ENCODE data around the gene CNIH1. TPM values are rescaled to one million over a fixed set of nuclear protein-coding genes. Genes with fewer than 3 reads are reported as not detected.
"Not testable (repeated sequence)": the region's sequence is repeated elsewhere in the genome, so short reads cannot be mapped to it uniquely, and the experiment has no call there.

The CNIH1 gene
- total RNA-seq, 1 experiment from 2014 or later, result 80.7 TPM

DNA sequence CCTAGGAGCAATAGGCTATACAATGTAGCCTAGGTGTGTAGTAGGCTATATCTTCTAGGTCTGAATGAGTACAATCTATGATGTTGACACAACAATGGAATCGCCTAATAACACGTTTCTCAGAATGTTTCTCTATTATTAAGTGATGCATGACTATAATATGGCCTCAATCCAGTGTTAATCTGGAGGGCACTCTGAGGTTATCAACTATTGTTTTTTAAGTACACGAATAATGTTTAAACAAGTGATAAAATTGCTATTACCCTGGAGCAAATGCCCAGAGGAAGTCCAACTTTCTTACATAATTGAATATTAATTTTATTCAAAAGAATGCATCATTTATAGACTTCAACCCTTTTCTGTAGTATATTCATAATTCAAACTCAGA, 16.4 kb upstream of the CNIH1 start:
- ChIA-PET POLR2A (no interaction called here), CTCF (no interaction called here)
- DNase-seq (ENCODE audit: low spot score), result no peak
- TF ChIP-seq, protein P1, sequence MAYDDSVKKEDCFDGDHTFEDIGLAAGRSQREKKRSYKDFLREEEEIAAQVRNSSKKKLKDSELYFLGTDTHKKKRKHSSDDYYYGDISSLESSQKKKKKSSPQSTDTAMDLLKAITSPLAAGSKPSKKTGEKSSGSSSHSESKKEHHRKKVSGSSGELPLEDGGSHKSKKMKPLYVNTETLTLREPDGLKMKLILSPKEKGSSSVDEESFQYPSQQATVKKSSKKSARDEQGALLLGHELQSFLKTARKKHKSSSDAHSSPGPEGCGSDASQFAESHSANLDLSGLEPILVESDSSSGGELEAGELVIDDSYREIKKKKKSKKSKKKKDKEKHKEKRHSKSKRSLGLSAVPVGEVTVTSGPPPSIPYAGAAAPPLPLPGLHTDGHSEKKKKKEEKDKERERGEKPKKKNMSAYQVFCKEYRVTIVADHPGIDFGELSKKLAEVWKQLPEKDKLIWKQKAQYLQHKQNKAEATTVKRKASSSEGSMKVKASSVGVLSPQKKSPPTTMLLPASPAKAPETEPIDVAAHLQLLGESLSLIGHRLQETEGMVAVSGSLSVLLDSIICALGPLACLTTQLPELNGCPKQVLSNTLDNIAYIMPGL (CRISPR knock-in tag; IDR thresholded peaks at IDR 0.05), result no peak
- no peak for TF ChIP-seq NR3C1 (CRISPR knock-in tag; conservative IDR thresholded peaks at IDR 0.05; ENCODE audit: low read depth)
- TF ChIP-seq IRF2 (CRISPR knock-in tag; IDR thresholded peaks at IDR 0.05; ENCODE audit: borderline replicate concordance, low read depth), result no peak
- no peak for TF ChIP-seq NFYB (CRISPR knock-in tag; conservative IDR thresholded peaks at IDR 0.05; ENCODE audit: low read depth)
- TF ChIP-seq, protein P2, sequence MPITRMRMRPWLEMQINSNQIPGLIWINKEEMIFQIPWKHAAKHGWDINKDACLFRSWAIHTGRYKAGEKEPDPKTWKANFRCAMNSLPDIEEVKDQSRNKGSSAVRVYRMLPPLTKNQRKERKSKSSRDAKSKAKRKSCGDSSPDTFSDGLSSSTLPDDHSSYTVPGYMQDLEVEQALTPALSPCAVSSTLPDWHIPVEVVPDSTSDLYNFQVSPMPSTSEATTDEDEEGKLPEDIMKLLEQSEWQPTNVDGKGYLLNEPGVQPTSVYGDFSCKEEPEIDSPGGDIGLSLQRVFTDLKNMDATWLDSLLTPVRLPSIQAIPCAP (CRISPR knock-in tag; IDR thresholded peaks at IDR 0.05), result no peak
- TF ChIP-seq, protein P3, sequence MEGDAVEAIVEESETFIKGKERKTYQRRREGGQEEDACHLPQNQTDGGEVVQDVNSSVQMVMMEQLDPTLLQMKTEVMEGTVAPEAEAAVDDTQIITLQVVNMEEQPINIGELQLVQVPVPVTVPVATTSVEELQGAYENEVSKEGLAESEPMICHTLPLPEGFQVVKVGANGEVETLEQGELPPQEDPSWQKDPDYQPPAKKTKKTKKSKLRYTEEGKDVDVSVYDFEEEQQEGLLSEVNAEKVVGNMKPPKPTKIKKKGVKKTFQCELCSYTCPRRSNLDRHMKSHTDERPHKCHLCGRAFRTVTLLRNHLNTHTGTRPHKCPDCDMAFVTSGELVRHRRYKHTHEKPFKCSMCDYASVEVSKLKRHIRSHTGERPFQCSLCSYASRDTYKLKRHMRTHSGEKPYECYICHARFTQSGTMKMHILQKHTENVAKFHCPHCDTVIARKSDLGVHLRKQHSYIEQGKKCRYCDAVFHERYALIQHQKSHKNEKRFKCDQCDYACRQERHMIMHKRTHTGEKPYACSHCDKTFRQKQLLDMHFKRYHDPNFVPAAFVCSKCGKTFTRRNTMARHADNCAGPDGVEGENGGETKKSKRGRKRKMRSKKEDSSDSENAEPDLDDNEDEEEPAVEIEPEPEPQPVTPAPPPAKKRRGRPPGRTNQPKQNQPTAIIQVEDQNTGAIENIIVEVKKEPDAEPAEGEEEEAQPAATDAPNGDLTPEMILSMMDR (IDR thresholded peaks at IDR 0.05), result no peak
- TF ChIP-seq TEAD4 (CRISPR knock-in tag; IDR thresholded peaks at IDR 0.05), result no peak
- TF ChIP-seq, protein P4, sequence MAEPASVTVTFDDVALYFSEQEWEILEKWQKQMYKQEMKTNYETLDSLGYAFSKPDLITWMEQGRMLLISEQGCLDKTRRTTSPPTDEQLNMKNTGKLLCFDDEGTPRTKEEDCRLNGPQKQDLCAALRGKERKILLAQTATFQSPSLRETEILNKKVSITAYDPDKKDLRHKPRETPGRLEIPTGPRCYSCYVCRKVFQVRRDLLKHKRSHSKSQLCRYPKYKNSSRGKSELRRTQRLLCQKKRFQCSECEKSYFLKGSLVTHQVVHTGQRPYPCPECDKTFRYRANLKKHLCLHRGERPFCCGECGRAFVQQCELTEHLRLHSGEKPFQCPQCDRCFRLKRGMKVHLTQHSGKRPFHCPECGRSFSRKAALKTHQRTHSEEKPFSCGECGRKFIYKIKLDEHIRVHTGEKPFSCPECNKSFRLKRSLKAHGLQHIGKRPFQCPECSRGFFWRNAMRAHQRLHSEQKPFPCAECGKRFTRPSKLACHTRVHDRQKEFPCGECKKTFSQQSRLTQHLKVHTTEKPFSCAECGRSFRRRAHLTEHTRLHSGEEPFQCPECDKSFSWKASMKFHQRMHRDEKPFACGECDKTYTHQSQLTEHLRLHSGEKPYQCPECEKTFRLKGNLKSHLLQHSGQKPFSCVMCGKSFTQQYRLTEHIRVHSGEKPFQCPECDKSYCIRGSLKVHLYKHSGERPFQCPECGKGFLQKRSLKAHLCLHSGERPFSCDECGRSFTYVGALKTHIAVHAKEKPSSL (CRISPR knock-in tag; conservative IDR thresholded peaks at IDR 0.05), result no peak
- TF ChIP-seq ZNF232 (CRISPR knock-in tag; IDR thresholded peaks at IDR 0.05), result no peak
- TF ChIP-seq ELF4 (CRISPR knock-in tag; IDR thresholded peaks at IDR 0.05; ENCODE audit: low read depth), result no peak
- TF ChIP-seq, protein P5, sequence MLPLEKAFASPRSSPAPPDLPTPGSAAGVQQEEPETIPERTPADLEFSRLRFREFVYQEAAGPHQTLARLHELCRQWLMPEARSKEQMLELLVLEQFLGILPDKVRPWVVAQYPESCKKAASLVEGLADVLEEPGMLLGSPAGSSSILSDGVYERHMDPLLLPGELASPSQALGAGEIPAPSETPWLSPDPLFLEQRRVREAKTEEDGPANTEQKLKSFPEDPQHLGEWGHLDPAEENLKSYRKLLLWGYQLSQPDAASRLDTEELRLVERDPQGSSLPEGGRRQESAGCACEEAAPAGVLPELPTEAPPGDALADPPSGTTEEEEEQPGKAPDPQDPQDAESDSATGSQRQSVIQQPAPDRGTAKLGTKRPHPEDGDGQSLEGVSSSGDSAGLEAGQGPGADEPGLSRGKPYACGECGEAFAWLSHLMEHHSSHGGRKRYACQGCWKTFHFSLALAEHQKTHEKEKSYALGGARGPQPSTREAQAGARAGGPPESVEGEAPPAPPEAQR (CRISPR knock-in tag; IDR thresholded peaks at IDR 0.05), result no peak
- no peak for TF ChIP-seq ZNF396 (CRISPR knock-in tag; IDR thresholded peaks at IDR 0.05; ENCODE audit: borderline replicate concordance)
- no peak for ATAC-seq
- no peaks in the 10 kb centered on the region for H3K4me1 Mint-ChIP-seq
- no peak overlapping the region for H3K27ac Mint-ChIP-seq
- no peaks in the 10 kb centered on the region for H3K27me3 Mint-ChIP-seq (ENCODE audit: low read depth)
- H3K9me3 Mint-ChIP-seq, result peaks cover 24% of the 10 kb centered on the region
- H3K4me3 Mint-ChIP-seq, result no peak overlapping the region
- H3K36me3 Mint-ChIP-seq, result peaks cover 19% of the 10 kb centered on the region

DNA sequence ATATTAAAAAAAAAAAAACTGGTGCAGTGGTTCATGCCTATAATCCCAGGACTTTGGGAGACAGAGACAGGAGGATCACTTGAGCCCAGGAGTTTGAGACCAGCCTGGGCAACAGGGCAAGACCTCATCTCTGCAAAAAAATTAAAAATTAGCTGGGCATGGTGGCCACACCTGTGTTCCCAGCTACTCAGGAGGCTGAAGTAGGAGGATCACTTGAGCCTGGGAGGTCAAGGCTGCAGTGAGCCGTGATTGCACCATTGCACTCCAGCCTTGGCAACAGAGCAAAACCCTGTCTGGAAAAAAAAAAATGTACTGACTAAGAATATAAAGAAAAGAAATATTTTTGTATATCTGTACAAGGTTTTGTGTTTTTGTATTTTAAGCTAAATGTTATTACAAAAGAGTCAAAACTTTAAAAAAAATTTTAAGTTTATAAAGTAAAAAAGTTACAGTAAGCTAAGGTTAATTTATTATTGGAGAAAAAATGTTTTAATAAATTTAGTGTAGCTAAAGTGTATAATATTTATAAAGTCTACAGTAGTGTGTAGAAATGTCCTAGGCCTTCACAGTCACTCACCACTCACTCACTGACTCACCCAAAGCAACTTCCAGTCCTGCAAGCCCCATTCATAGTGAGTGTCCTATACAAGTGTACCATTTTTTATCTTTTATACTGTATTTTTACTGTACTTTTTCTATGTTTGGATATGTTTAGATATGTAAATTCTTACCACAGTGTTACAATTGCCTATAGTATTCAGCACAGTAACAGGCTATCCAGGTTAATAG, 15.8 kb upstream of the CNIH1 start:
- ATAC-seq; H3K4me3 Mint-ChIP-seq; H3K4me1 Mint-ChIP-seq; DNase-seq (ENCODE audit: low spot score); H3K27ac Mint-ChIP-seq; POLR2A ChIA-PET; H3K27me3 Mint-ChIP-seq (ENCODE audit: low read depth); CTCF ChIA-PET: not testable (repeated sequence)
- H3K36me3 Mint-ChIP-seq, result peaks cover 19% of the 10 kb centered on the region
- peaks cover 24% of the 10 kb centered on the region for H3K9me3 Mint-ChIP-seq

DNA sequence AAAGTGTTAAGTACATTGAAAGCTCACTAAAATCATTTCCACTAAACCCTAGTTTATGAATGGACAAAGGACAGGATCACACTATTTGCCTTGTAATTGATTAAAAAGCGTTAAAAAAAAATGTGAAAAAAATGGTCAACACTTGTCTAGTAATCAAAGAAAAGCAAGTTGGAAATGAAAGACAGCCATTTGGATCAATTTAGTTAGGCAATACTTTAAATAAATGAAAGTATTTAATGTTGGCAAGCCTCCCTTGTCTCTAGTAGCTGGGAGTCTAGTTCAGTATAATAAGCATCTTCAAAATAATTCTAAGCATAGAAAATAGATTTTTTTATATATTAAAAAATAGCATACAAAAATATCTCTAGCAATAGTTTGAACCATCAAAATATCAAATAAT, 14.2 kb upstream of the CNIH1 start:
- ChIA-PET POLR2A (no interaction called here), CTCF (no interaction called here)
- Mint-ChIP-seq H3K27me3 (ENCODE audit: low read depth) (no peaks in the 10 kb centered on the region), H3K36me3 (peaks cover 19% of the 10 kb centered on the region), H3K27ac (no peak overlapping the region), H3K4me3 (no peak overlapping the region), H3K4me1 (0 out of 2 replicates have a peak, but pooled peaks cover 3% of the 10 kb centered on the region), H3K9me3 (peaks cover 24% of the 10 kb centered on the region)
- ATAC-seq (no peak), DNase-seq (ENCODE audit: low spot score) (no peak)
- TF ChIP-seq CBFB (CRISPR knock-in tag; IDR thresholded peaks at IDR 0.05; ENCODE audit: low read depth), result no peak
- TF ChIP-seq, protein P6, sequence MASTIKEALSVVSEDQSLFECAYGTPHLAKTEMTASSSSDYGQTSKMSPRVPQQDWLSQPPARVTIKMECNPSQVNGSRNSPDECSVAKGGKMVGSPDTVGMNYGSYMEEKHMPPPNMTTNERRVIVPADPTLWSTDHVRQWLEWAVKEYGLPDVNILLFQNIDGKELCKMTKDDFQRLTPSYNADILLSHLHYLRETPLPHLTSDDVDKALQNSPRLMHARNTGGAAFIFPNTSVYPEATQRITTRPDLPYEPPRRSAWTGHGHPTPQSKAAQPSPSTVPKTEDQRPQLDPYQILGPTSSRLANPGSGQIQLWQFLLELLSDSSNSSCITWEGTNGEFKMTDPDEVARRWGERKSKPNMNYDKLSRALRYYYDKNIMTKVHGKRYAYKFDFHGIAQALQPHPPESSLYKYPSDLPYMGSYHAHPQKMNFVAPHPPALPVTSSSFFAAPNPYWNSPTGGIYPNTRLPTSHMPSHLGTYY (CRISPR knock-in tag; IDR thresholded peaks at IDR 0.05), result no peak
- TF ChIP-seq, protein P7, sequence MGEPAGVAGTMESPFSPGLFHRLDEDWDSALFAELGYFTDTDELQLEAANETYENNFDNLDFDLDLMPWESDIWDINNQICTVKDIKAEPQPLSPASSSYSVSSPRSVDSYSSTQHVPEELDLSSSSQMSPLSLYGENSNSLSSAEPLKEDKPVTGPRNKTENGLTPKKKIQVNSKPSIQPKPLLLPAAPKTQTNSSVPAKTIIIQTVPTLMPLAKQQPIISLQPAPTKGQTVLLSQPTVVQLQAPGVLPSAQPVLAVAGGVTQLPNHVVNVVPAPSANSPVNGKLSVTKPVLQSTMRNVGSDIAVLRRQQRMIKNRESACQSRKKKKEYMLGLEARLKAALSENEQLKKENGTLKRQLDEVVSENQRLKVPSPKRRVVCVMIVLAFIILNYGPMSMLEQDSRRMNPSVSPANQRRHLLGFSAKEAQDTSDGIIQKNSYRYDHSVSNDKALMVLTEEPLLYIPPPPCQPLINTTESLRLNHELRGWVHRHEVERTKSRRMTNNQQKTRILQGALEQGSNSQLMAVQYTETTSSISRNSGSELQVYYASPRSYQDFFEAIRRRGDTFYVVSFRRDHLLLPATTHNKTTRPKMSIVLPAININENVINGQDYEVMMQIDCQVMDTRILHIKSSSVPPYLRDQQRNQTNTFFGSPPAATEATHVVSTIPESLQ (CRISPR knock-in tag; IDR thresholded peaks at IDR 0.05), result no peak
- TF ChIP-seq ZNF671 (CRISPR knock-in tag; IDR thresholded peaks at IDR 0.05), result no peak
- TF ChIP-seq, protein P8, sequence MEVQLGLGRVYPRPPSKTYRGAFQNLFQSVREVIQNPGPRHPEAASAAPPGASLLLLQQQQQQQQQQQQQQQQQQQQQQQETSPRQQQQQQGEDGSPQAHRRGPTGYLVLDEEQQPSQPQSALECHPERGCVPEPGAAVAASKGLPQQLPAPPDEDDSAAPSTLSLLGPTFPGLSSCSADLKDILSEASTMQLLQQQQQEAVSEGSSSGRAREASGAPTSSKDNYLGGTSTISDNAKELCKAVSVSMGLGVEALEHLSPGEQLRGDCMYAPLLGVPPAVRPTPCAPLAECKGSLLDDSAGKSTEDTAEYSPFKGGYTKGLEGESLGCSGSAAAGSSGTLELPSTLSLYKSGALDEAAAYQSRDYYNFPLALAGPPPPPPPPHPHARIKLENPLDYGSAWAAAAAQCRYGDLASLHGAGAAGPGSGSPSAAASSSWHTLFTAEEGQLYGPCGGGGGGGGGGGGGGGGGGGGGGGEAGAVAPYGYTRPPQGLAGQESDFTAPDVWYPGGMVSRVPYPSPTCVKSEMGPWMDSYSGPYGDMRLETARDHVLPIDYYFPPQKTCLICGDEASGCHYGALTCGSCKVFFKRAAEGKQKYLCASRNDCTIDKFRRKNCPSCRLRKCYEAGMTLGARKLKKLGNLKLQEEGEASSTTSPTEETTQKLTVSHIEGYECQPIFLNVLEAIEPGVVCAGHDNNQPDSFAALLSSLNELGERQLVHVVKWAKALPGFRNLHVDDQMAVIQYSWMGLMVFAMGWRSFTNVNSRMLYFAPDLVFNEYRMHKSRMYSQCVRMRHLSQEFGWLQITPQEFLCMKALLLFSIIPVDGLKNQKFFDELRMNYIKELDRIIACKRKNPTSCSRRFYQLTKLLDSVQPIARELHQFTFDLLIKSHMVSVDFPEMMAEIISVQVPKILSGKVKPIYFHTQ (CRISPR knock-in tag; IDR thresholded peaks at IDR 0.05), result no peak

Data from WTC11 (cell line).